Testis (tissue), 3 donors: ENCODE measurements around the gene CENPX. TPM values are rescaled to one million over a fixed set of nuclear protein-coding genes. Genes with fewer than 3 reads are reported as not detected.

ENCODE experiments used
- DNase-seq: peaks from one replicate; pipeline ENCODE4 v3.0.0-alpha.2; 2019
- H3K27ac ChIP-seq, 2 donors: fragments of 200-600 bp; sonication (generic); one replicate each; pipeline ENCODE4 v1.5.1; 2019
- H3K27me3 ChIP-seq: fragments of 200-600 bp; sonication (generic); one replicate; pipeline ENCODE4 v1.5.1; 2019
- H3K36me3 ChIP-seq: fragments of 200-600 bp; sonication (generic); one replicate; pipeline ENCODE4 v1.5.1; 2017; ENCODE audit warnings: low read depth; ENCODE audit errors: missing control alignments
- H3K4me1 ChIP-seq: fragments of 200-600 bp; sonication (generic); one replicate; pipeline ENCODE4 v1.5.1; 2019
- H3K4me3 ChIP-seq, 2 donors: fragments of 200-600 bp; sonication (generic); one replicate each; pipeline ENCODE4 v1.5.1; 2017 to 2019
- H3K9me3 ChIP-seq: fragments of 200-600 bp; sonication (generic); one replicate; pipeline ENCODE4 v1.5.1; 2017
- CTCF ChIP-seq, 3 experiments: fragments of 450-650 bp in 2 of 3; fragments of 200-600 bp in 1 of 3; sonication (generic) in 1 of 3; IDR thresholded peaks; one replicate each; pipeline ENCODE4 v1.5.1; 2016 to 2019; ENCODE audit warnings: antibody characterized with exemption in 3 of 3, mild to moderate bottlenecking in 2 of 3, moderate library complexity in 1 of 3
- POLR2A ChIP-seq: fragments of 450-650 bp; IDR thresholded peaks from one replicate; pipeline ENCODE4 v1.6.1; 2017; ENCODE audit warnings: antibody characterized with exemption, mild to moderate bottlenecking, moderate library complexity
- WGBS, 2 donors: methylation state at CpG; one replicate each; pipeline ENCODE4 v1.1.5; 2018; 5-methylcytosine and 5-hydroxymethylcytosine counted together
- intact Hi-C: fragments of 100-400 bp; cut with DNase I; formaldehyde crosslinking; loops from one replicate; pipeline ENCODE4 v1.15.1; 2023; ENCODE audit warnings: low total_unique reads
- polyA plus RNA-seq: library from polyadenylated mRNA; stranded (reverse); fragments of 350-450 nt; fragmentation: Illumina TruSeq; extraction: RNeasy Lipid Tissue Mini Kit (QIAGEN cat#74804); gene quantifications from one replicate; pipeline ENCODE4 v1.2.3, GENCODE V29; 2014; ENCODE audit warnings: low read depth, low replicate concordance; ENCODE audit not compliant: insufficient read depth
- total RNA-seq, 2 donors: library from RNA; depleted of rRNA; stranded (reverse); fragments of >200 nt; gene quantifications; one replicate each; pipeline ENCODE4 v1.2.3, GENCODE V29; 2016

CENPX gene
- total and polyA plus RNA-seq, 3 donors from 2014 or later: 43.0 to 51.8 (median 43.5) TPM

GRCh38 chr17:82049521-82049971 is 26.9 kb upstream of the CENPX start:
- peaks cover 11% of the 10 kb centered on the region for H3K4me1 ChIP-seq
- WGBS, 2 donors: 91 to 94% methylated on average over 7 to 16 of the region's 16 CpGs
- no peaks in the 10 kb centered on the region for H3K36me3 ChIP-seq
- DNase-seq: no peak
- TF ChIP-seq POLR2A: no peak
- no peak for TF ChIP-seq CTCF (IDR thresholded peaks at IDR 0.05)
- no peaks in the 10 kb centered on the region for H3K9me3 ChIP-seq
- no peak overlapping the region for H3K4me3 ChIP-seq
- intact Hi-C loops: no loop called here
- no peak overlapping the region for H3K27ac ChIP-seq
- no peaks in the 10 kb centered on the region for H3K27me3 ChIP-seq

- H3K36me3 ChIP-seq: no peaks in the 10 kb centered on the region
- H3K9me3 ChIP-seq: no peaks in the 10 kb centered on the region
- TF ChIP-seq CTCF (IDR thresholded peaks at IDR 0.05) (no peak), POLR2A (no peak)
- no peak overlapping the region for H3K4me3 ChIP-seq
- no peaks in the 10 kb centered on the region for H3K27me3 ChIP-seq
- 82 to 89% methylated on average over 5 to 8 of the region's 8 CpGs for whole genome bisulfite sequencing, 2 donors
- intact Hi-C loops: no loop called here
- no peak for DNase-seq
- peaks cover 11% of the 10 kb centered on the region for H3K4me1 ChIP-seq
- no peak overlapping the region for H3K27ac ChIP-seq
These were observed 26.4 kb upstream of the CENPX start for GRCh38 chr17:82049106-82049505.

- peaks cover 11% of the 10 kb centered on the region for H3K4me1 ChIP-seq
- no peaks in the 10 kb centered on the region for H3K36me3 ChIP-seq
- no peak overlapping the region for H3K4me3 ChIP-seq
- no peak for DNase-seq
- no peaks in the 10 kb centered on the region for H3K9me3 ChIP-seq
- WGBS, 2 donors: 78 to 86% methylated on average over 17 to 20 of the region's 20 CpGs
- TF ChIP-seq POLR2A: no peak
- no peak for TF ChIP-seq CTCF (IDR thresholded peaks at IDR 0.05)
- no peak overlapping the region for H3K27ac ChIP-seq
- no peaks in the 10 kb centered on the region for H3K27me3 ChIP-seq
- intact Hi-C loops: no loop called here
These were observed 25.9 kb upstream of the CENPX start for GRCh38 chr17:82048571-82048971.

GRCh38 chr17:82047914-82048570 is 25.4 kb upstream of the CENPX start:
- no peaks in the 10 kb centered on the region for H3K36me3 ChIP-seq
- no peak for TF ChIP-seq POLR2A
- no peak for TF ChIP-seq CTCF (IDR thresholded peaks at IDR 0.05)
- H3K9me3 ChIP-seq: no peaks in the 10 kb centered on the region
- H3K4me1 ChIP-seq: peaks cover 7% of the 10 kb centered on the region
- no peak overlapping the region for H3K4me3 ChIP-seq
- WGBS, 2 donors: 87 to 91% methylated on average over 15 to 25 of the region's 25 CpGs
- intact Hi-C loops: no loop called here
- DNase-seq: no peak
- H3K27me3 ChIP-seq: no peaks in the 10 kb centered on the region
- no peak overlapping the region for H3K27ac ChIP-seq

- Histone ChIP-seq H3K27me3 (no peaks in the 10 kb centered on the region), H3K4me3 (no peak overlapping the region), H3K9me3 (no peaks in the 10 kb centered on the region), H3K36me3 (no peaks in the 10 kb centered on the region), H3K27ac (no peak overlapping the region), H3K4me1 (peaks cover under 1% of the 10 kb centered on the region)
- WGBS, 2 donors: 81 to 89% methylated on average over 24 of the region's 24 CpGs
- TF ChIP-seq CTCF (IDR thresholded peaks at IDR 0.05) (no peak), POLR2A (no peak)
- no peak for DNase-seq
- intact Hi-C loops: no loop called here
These were observed 24.7 kb upstream of the CENPX start for GRCh38 chr17:82047379-82047778.
